Renal cortex interstitium (tissue), 11 donors: ENCODE results near the gene NISCH. TPM values are rescaled to one million over a fixed set of nuclear protein-coding genes. Genes with fewer than 3 reads are reported as not detected.
A peak's percentile ranks its signal among the peaks of the same experiment; 100 is the strongest.
"Not testable (repeated sequence)": the region's sequence is repeated elsewhere in the genome, so short reads cannot be mapped to it uniquely, and the experiment has no call there.

ENCODE experiments used
- DNase-seq, 11 donors: peaks; one replicate each; pipeline ENCODE4 v3.0.0-alpha.2; 2013; ENCODE audit warnings: low read depth in 9 of 11, low spot score in 4 of 11; ENCODE audit errors: extremely low read depth in 1 of 11
- polyA plus RNA-seq, 3 donors: library from polyadenylated mRNA; unstranded; fragments of 120-200 nt; gene quantifications; one replicate each; pipeline ENCODE4 v1.2.1, GENCODE V29; 2013; ENCODE audit not compliant: insufficient read length in 3 of 3

The NISCH gene
- polyA plus RNA-seq, 3 donors = 99.3 to 150 (median 115) TPM

GRCh38 chr3:52518723-52519444 lies 63.5 kb downstream of the NISCH start:
- no peak for DNase-seq

GRCh38 chr3:52519445-52520140 lies 64.2 kb downstream of the NISCH start:
- DNase-seq = no peak

GRCh38 chr3:52520141-52520667 lies 64.8 kb downstream of the NISCH start:
- no peak for DNase-seq

GRCh38 chr3:52520716-52521487 lies 65.5 kb downstream of the NISCH start:
- no peak for DNase-seq

GRCh38 chr3:52521488-52521824 lies 66.1 kb downstream of the NISCH start:
- no peak for DNase-seq

GRCh38 chr3:52521881-52522650 lies 66.7 kb downstream of the NISCH start:
- no peak for DNase-seq

- no peak for DNase-seq
These were observed 67.3 kb downstream of the NISCH start for GRCh38 chr3:52522651-52523251.

- no peak for DNase-seq
These were observed 68.2 kb downstream of the NISCH start for GRCh38 chr3:52523386-52524257.

GRCh38 chr3:52524258-52524751 lies 68.9 kb downstream of the NISCH start:
- DNase-seq = no peak

- DNase-seq = peak in 1 of 11 donors; percentile 50
These were observed 69.6 kb downstream of the NISCH start for GRCh38 chr3:52524752-52525679.

- no peak for DNase-seq
These were observed 70.5 kb downstream of the NISCH start for GRCh38 chr3:52525680-52526561.

- not testable (repeated sequence) for DNase-seq
These were observed 71.3 kb downstream of the NISCH start for GRCh38 chr3:52526671-52527038.

- no peak for DNase-seq
These were observed 71.8 kb downstream of the NISCH start for GRCh38 chr3:52527039-52527731.

GRCh38 chr3:52527732-52528585 lies 72.6 kb downstream of the NISCH start:
- DNase-seq = no peak
